Uterus (tissue), 4 donors: ENCODE measurements around the gene SETDB2. TPM values are rescaled to one million over a fixed set of nuclear protein-coding genes. Genes with fewer than 3 reads are reported as not detected.

Experiments used
- DNase-seq, 2 donors: peaks; one replicate each; pipeline ENCODE4 v3.0.0-alpha.2; 2019 to 2020
- H3K27ac ChIP-seq, 2 donors: fragments of 200-600 bp; sonication (generic); 1 replicate in 1 of 2; 2 replicates in 1 of 2; pipeline ENCODE4 v1.5.1; 2016 to 2018
- H3K27me3 ChIP-seq, 2 donors: fragments of 200-600 bp; sonication (generic); one replicate each; pipeline ENCODE4 v1.5.1; 2018 to 2019; ENCODE audit warnings: control low read depth in 1 of 2
- H3K36me3 ChIP-seq, 2 donors: fragments of 200-600 bp; sonication (generic); one replicate each; pipeline ENCODE4 v1.5.1; 2019; ENCODE audit warnings: control low read depth in 1 of 2
- H3K4me1 ChIP-seq, 2 donors: fragments of 200-600 bp; sonication (generic); one replicate each; pipeline ENCODE4 v1.5.1; 2018 to 2019; ENCODE audit warnings: control low read depth in 1 of 2
- H3K4me3 ChIP-seq, 2 donors: fragments of 200-600 bp; sonication (generic); 1 replicate in 1 of 2; 2 replicates in 1 of 2; pipeline ENCODE4 v1.5.1; 2018 to 2019; ENCODE audit warnings: mild to moderate bottlenecking in 1 of 2
- H3K9me3 ChIP-seq, 2 donors: fragments of 200-600 bp; sonication (generic); one replicate each; pipeline ENCODE4 v1.5.1; 2019; ENCODE audit warnings: control low read depth in 1 of 2
- POLR2A ChIP-seq, 2 donors: fragments of 450-650 bp; IDR thresholded peaks; one replicate each; pipeline ENCODE4 v1.6.1; 2016; ENCODE audit warnings: antibody characterized with exemption in 2 of 2, mild to moderate bottlenecking in 1 of 2, moderate library complexity in 1 of 2
- intact Hi-C: fragments of 100-400 bp; cut with DNase I; formaldehyde crosslinking; loops from one replicate; pipeline ENCODE4 v1.15.1; 2023; ENCODE audit warnings: low total_unique reads
- total RNA-seq, 4 donors: library from RNA; depleted of rRNA in 3 of 4; stranded (reverse); fragments of >200 nt in 3 of 4; gene quantifications; one replicate each; pipeline versions ENCODE4 v1.1.0 to v1.2.4, GENCODE V29; 2014 to 2023
- TF ChIP-seq, protein P1 (sequence below), 4 experiments: fragments of 200-600 bp in 2 of 4; fragments of 450-650 bp in 2 of 4; sonication (generic) in 2 of 4; IDR thresholded peaks; one replicate each; pipeline ENCODE4 v1.5.1; 2016 to 2019; ENCODE audit warnings: antibody characterized with exemption in 4 of 4, mild to moderate bottlenecking in 2 of 4, moderate library complexity in 1 of 4
- donor health status: DM: yes; HTN: yes; CAD: no.

Gene SETDB2
- total RNA-seq, 4 donors from 2014 or later = 9.5 to 24.1 (median 19.0) TPM

DNA sequence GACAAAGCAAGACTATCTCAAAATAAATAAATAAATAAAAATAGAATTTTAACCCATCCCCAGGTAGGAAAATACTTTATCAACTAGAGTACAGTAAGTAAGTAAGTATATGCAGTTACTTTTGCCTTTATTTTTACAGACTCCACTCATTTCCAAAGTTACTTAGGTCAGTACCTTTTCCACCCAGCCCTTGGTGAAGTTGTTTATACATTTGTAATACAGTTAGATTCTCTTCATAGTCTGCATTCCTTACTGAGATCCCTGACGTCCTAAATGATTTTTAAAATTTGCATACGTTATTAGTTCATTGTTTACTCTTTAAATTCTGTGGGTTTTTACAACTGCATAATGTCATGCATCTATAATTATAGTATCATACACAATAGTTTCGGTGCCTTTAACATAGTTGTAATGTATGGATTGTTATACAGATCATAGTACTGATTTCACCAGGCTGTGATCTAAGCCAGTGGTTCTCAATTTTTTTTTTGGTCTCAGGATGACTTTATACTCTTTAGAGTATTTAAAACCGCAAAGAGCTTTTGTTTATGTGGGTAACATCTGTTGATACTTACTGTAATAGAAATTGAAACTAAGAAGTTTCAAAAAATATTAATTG lies 10.4 kb downstream of the SETDB2 start:
- Histone ChIP-seq H3K4me1 (no peaks in the 10 kb centered on the region), H3K4me3 (no peak overlapping the region), H3K36me3 (no peaks in the 10 kb centered on the region), H3K9me3 (no peaks in the 10 kb centered on the region), H3K27ac (no peak overlapping the region), H3K27me3 (no peaks in the 10 kb centered on the region)
- intact Hi-C loops = no loop called here
- no peak for TF ChIP-seq POLR2A (IDR thresholded peaks at IDR 0.05)
- TF ChIP-seq, protein P1, sequence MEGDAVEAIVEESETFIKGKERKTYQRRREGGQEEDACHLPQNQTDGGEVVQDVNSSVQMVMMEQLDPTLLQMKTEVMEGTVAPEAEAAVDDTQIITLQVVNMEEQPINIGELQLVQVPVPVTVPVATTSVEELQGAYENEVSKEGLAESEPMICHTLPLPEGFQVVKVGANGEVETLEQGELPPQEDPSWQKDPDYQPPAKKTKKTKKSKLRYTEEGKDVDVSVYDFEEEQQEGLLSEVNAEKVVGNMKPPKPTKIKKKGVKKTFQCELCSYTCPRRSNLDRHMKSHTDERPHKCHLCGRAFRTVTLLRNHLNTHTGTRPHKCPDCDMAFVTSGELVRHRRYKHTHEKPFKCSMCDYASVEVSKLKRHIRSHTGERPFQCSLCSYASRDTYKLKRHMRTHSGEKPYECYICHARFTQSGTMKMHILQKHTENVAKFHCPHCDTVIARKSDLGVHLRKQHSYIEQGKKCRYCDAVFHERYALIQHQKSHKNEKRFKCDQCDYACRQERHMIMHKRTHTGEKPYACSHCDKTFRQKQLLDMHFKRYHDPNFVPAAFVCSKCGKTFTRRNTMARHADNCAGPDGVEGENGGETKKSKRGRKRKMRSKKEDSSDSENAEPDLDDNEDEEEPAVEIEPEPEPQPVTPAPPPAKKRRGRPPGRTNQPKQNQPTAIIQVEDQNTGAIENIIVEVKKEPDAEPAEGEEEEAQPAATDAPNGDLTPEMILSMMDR (IDR thresholded peaks at IDR 0.05) = no peak
- no peak for DNase-seq

DNA sequence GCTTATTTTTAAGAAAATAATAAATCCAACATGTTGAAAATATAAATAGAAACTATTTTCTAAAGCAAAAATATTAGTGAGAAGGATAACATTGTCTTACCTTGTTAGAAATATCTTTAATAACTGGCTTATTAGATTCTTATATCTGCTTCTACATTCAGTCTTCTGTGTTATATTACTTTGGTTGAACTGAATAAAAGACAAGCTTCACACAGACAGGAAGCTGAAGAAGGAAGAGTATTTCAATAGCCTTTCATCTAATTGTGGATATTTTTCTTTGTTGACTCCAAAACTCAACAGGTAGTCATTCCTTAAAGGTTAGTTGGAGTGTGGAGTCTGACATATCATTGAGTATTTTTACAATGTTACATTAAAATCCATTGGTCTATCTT lies 10.9 kb downstream of the SETDB2 start:
- no peak overlapping the region for H3K27ac ChIP-seq
- no peaks in the 10 kb centered on the region for H3K9me3 ChIP-seq
- TF ChIP-seq, protein P1 (IDR thresholded peaks at IDR 0.05) = no peak
- no peak for TF ChIP-seq POLR2A (IDR thresholded peaks at IDR 0.05)
- no peak overlapping the region for H3K4me3 ChIP-seq
- H3K27me3 ChIP-seq = no peaks in the 10 kb centered on the region
- no peaks in the 10 kb centered on the region for H3K4me1 ChIP-seq
- H3K36me3 ChIP-seq = no peaks in the 10 kb centered on the region
- no peak for DNase-seq
- intact Hi-C loops = no loop called here

DNA sequence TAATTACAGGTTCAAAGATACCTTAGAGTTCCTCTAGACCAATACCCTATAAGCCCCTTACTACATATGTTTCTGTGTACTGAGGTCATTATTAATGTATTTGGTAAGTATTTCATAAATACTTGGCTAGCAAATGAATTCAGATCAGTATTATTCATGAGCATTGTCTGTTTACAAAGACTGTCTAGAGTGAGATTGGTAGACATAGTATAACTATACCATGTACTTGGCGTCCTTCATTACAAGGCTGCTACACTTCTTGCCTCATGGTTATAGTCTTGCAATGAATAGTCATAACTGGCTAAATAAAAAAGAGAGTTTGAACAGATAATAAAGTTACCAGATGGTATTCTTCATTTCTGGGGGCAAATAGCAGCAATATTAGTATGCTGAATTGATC lies 12.1 kb downstream of the SETDB2 start:
- no peak for DNase-seq
- intact Hi-C loops = no loop called here

DNA sequence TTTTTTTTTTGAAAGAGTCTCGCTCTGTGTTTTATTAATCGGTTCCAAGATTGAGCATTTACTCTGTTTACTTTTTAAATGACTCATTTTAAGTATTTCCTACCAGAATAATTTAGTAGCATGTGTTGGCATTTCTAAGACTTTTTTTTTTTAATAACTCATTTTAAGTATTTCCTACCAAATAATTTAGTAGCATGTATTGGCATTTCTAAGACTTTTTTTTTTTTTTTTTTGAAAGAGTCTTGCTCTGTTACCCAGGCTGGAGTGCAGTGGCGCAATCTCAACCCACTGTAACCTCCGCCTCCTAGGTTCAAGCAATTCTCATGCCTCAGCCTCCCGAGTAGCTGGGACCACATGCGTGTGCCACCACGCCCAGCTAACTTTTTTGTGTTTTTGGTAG lies 13.1 kb downstream of the SETDB2 start:
- H3K9me3 ChIP-seq = no peaks in the 10 kb centered on the region
- H3K27ac ChIP-seq = peak overlapping the region in 1 of 2 donors; percentile 6
- intact Hi-C loops = no loop called here
- no peaks in the 10 kb centered on the region for H3K36me3 ChIP-seq
- no peaks in the 10 kb centered on the region for H3K27me3 ChIP-seq
- no peak overlapping the region for H3K4me3 ChIP-seq
- TF ChIP-seq POLR2A (IDR thresholded peaks at IDR 0.05) = no peak
- TF ChIP-seq, protein P1 (IDR thresholded peaks at IDR 0.05) = no peak
- no peak for DNase-seq
- no peaks in the 10 kb centered on the region for H3K4me1 ChIP-seq

More for the DNA sequence above, 12.1 kb downstream of the SETDB2 start:
- no peaks in the 10 kb centered on the region for H3K9me3 ChIP-seq
- H3K4me1 ChIP-seq = no peaks in the 10 kb centered on the region
- TF ChIP-seq, protein P1 (IDR thresholded peaks at IDR 0.05) = no peak
- no peak for TF ChIP-seq POLR2A (IDR thresholded peaks at IDR 0.05)
- no peak overlapping the region for H3K4me3 ChIP-seq
- H3K36me3 ChIP-seq = no peaks in the 10 kb centered on the region
- no peaks in the 10 kb centered on the region for H3K27me3 ChIP-seq
- no peak overlapping the region for H3K27ac ChIP-seq

GRCh38 chr13:49459580-49459979 lies 15.5 kb downstream of the SETDB2 start:
- intact Hi-C loops = no loop called here
- DNase-seq = no peak
- H3K9me3 ChIP-seq = no peaks in the 10 kb centered on the region

More at GRCh38 chr13:49459580-49459979, 15.5 kb downstream of the SETDB2 start:
- Histone ChIP-seq H3K4me1 (no peaks in the 10 kb centered on the region), H3K4me3 (no peak overlapping the region), H3K27me3 (no peaks in the 10 kb centered on the region), H3K27ac (no peak overlapping the region), H3K36me3 (no peaks in the 10 kb centered on the region)
- TF ChIP-seq, protein P1 (IDR thresholded peaks at IDR 0.05) = no peak
- TF ChIP-seq POLR2A (IDR thresholded peaks at IDR 0.05) = no peak
